Lower lobe of right lung (tissue), 2 donors: ENCODE data around the gene PEX5. TPM values are rescaled to one million over a fixed set of nuclear protein-coding genes. Genes with fewer than 3 reads are reported as not detected.
"Not testable (repeated sequence)": the region's sequence is repeated elsewhere in the genome, so short reads cannot be mapped to it uniquely, and the experiment has no call there.

Source experiments
- ATAC-seq, 2 donors: fragments of 200-7000 bp; cut with Tn5 transposase; one replicate each; pipeline ENCODE4 v1.9.1; 2020 to 2022; ENCODE audit warnings: mild to moderate bottlenecking in 2 of 2, moderate library complexity in 2 of 2
- DNase-seq: peaks from one replicate; pipeline ENCODE4 v3.0.0-alpha.2; 2020
- H3K27ac ChIP-seq: fragments of 200-600 bp; one replicate; pipeline ENCODE4 v1.8.0; 2022
- H3K27me3 ChIP-seq: fragments of 200-600 bp; one replicate; pipeline ENCODE4 v1.8.0; 2022; ENCODE audit warnings: low read depth
- H3K36me3 ChIP-seq: fragments of 200-600 bp; one replicate; pipeline ENCODE4 v1.8.0; 2022; ENCODE audit warnings: mild to moderate bottlenecking
- H3K4me1 ChIP-seq: fragments of 200-600 bp; one replicate; pipeline ENCODE4 v1.8.0; 2022
- H3K4me3 ChIP-seq: fragments of 200-600 bp; one replicate; pipeline ENCODE4 v1.8.0; 2022; ENCODE audit warnings: mild to moderate bottlenecking
- H3K9me3 ChIP-seq: fragments of 200-600 bp; one replicate; pipeline ENCODE4 v1.8.0; 2022
- intact Hi-C: fragments of 100-400 bp; cut with DNase I; formaldehyde crosslinking; loops from one replicate; pipeline ENCODE4 v1.11.0; 2022
- total RNA-seq: library from RNA; stranded (reverse); fragmentation: NEBNext Ultra II Directional; extraction: Animal tissue kit (Norgen Biotek cat#: 25700); gene quantifications from one replicate; pipeline ENCODE4 v1.2.1, GENCODE V29; 2021
- TF ChIP-seq, protein P1 (sequence below): fragments of 200-600 bp; IDR thresholded peaks from one replicate; pipeline ENCODE4 v1.8.0; 2022; ENCODE audit warnings: antibody characterized with exemption, mild to moderate bottlenecking
- donor health status: DM: no; HTN: yes; CAD: no; lungs with severe emphysema.

Gene PEX5
- total RNA-seq, 1 donor from 2014 or later = 47.8 TPM

DNA sequence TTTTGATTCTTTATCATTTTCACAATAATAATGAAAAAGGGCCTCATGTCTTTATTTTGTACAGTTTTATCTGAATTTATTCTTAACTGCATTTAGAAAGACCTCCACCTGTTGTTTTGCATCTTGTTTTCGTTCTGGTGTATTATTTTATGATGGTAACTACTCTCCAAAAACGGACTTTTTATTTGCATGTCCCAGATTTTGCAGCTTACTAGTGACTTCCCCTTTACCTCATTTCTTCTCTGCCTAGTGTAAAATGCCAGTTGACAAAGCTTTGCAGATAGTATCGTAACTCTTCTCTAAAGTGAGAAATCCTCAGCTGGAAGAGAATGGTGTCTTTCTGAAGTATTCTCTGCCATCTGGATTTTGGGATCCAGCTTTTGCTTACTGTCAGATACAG, 17.2 kb downstream of the PEX5 start:
- Histone ChIP-seq H3K9me3 (no peaks in the 10 kb centered on the region), H3K27me3 (no peaks in the 10 kb centered on the region), H3K4me3 (no peak overlapping the region), H3K27ac (no peak overlapping the region), H3K36me3 (peaks cover 97% of the 10 kb centered on the region), H3K4me1 (no peaks in the 10 kb centered on the region)
- no peak for ATAC-seq
- TF ChIP-seq, protein P1, sequence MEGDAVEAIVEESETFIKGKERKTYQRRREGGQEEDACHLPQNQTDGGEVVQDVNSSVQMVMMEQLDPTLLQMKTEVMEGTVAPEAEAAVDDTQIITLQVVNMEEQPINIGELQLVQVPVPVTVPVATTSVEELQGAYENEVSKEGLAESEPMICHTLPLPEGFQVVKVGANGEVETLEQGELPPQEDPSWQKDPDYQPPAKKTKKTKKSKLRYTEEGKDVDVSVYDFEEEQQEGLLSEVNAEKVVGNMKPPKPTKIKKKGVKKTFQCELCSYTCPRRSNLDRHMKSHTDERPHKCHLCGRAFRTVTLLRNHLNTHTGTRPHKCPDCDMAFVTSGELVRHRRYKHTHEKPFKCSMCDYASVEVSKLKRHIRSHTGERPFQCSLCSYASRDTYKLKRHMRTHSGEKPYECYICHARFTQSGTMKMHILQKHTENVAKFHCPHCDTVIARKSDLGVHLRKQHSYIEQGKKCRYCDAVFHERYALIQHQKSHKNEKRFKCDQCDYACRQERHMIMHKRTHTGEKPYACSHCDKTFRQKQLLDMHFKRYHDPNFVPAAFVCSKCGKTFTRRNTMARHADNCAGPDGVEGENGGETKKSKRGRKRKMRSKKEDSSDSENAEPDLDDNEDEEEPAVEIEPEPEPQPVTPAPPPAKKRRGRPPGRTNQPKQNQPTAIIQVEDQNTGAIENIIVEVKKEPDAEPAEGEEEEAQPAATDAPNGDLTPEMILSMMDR = no peak
- DNase-seq = no peak
- intact Hi-C loops = no loop called here

GRCh38 chr12:7207866-7208625, 18.6 kb downstream of the PEX5 start:
- DNase-seq (no peak), ATAC-seq (no peak)
- H3K27ac ChIP-seq = no peak overlapping the region
- no peaks in the 10 kb centered on the region for H3K9me3 ChIP-seq
- H3K4me3 ChIP-seq = no peak overlapping the region
- H3K36me3 ChIP-seq = peaks cover 84% of the 10 kb centered on the region
- intact Hi-C loops = no loop called here
- TF ChIP-seq, protein P1 = no peak
- H3K27me3 ChIP-seq = no peaks in the 10 kb centered on the region
- H3K4me1 ChIP-seq = no peaks in the 10 kb centered on the region

DNA sequence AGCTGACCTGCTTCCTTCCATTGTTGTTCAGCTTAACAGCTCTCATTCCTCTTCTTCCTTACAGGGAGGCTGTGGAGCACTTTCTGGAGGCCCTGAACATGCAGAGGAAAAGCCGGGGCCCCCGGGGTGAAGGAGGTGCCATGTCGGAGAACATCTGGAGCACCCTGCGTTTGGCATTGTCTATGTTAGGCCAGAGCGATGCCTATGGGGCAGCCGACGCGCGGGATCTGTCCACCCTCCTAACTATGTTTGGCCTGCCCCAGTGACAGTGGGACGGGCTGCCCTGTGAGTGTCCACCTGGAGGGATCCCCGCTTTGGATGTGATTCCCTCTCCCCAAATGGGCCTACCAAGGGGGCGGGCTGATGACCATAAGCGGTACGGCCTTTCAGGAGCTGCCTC, 20.5 kb downstream of the PEX5 start:
- DNase-seq = no peak
- TF ChIP-seq, protein P1 = no peak
- intact Hi-C loops = loop anchor here (10.0 kb wide), 1 partner anchor 435 kb away; no protein-coding TSS in a partner anchor
- ATAC-seq = no peak
- Histone ChIP-seq H3K9me3 (no peaks in the 10 kb centered on the region), H3K36me3 (peaks cover 66% of the 10 kb centered on the region), H3K4me1 (no peaks in the 10 kb centered on the region), H3K27me3 (no peaks in the 10 kb centered on the region), H3K27ac (no peak overlapping the region), H3K4me3 (no peak overlapping the region)

GRCh38 chr12:7210642-7211151, 21.2 kb downstream of the PEX5 start:
- H3K27me3 ChIP-seq = no peaks in the 10 kb centered on the region
- intact Hi-C loops = loop anchor here (10.0 kb wide), 1 partner anchor 434 kb away; no protein-coding TSS in a partner anchor

DNA sequence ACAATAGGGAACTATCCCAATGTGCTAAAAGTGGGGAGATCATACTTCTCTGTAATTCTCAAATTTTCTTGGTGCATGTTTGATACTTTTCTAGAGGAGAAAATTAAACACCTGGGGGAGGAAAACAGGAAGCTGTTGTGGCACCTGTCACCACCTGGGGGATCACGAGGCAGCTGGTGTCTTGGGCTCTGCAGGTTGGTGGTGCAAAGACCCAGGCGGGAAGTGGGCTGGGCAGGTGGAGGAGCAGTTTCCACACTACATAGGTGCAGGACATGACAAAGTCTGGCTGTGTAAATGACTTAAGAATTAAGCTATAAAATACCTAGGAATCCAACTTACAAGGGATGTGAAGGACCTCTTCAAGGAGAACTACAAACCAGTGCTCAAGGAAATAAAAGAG, 23.2 kb downstream of the PEX5 start:
- Histone ChIP-seq H3K27ac (no peak overlapping the region), H3K27me3 (no peaks in the 10 kb centered on the region), H3K9me3 (no peaks in the 10 kb centered on the region), H3K36me3 (peaks cover 40% of the 10 kb centered on the region), H3K4me1 (no peaks in the 10 kb centered on the region), H3K4me3 (no peak overlapping the region)
- intact Hi-C loops = loop anchor here (10.0 kb wide), 1 partner anchor 432 kb away; no protein-coding TSS in a partner anchor
- ATAC-seq (no peak), DNase-seq (no peak)
- TF ChIP-seq, protein P1 = no peak

More at GRCh38 chr12:7210642-7211151, 21.2 kb downstream of the PEX5 start:
- ATAC-seq = peak; percentile 18 to 19
- TF ChIP-seq, protein P1 = no peak
- no peak for DNase-seq
- no peaks in the 10 kb centered on the region for H3K9me3 ChIP-seq
- H3K27ac ChIP-seq = no peak overlapping the region
- H3K4me1 ChIP-seq = no peaks in the 10 kb centered on the region
- H3K36me3 ChIP-seq = peaks cover 60% of the 10 kb centered on the region
- no peak overlapping the region for H3K4me3 ChIP-seq

DNA sequence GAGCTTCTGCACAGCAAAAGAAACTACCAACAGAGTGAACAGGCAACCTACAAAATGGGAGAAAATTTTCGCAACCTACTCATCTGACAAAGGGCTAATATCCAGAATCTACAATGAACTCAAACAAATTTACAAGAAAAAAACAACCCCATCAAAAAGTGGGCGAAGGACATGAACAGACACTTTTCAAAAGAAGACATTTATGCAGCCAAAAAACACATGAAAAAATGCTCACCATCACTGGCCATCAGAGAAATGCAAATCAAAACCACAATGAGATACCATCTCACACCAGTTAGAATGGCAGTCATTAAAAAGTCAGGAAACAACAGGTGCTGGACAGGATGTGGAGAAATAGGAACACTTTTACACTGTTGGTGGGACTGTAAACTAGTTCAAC, 24.3 kb downstream of the PEX5 start:
- peaks cover 29% of the 10 kb centered on the region for H3K36me3 ChIP-seq
- not testable (repeated sequence) for DNase-seq, H3K9me3 ChIP-seq, ATAC-seq, H3K27ac ChIP-seq, H3K4me1 ChIP-seq, H3K27me3 ChIP-seq, H3K4me3 ChIP-seq
- intact Hi-C loops = loop anchor here (10.0 kb wide), 1 partner anchor 431 kb away; no protein-coding TSS in a partner anchor
